K562 (cell line): Measurements from ENCODE around the gene CHST2. TPM values are rescaled to one million over a fixed set of nuclear protein-coding genes. Genes with fewer than 3 reads are reported as not detected.
A peak's percentile ranks its signal among the peaks of the same experiment; 100 is the strongest.
"Not testable (repeated sequence)": the region's sequence is repeated elsewhere in the genome, so short reads cannot be mapped to it uniquely, and the experiment has no call there.

Experiments
- ATAC-seq: fragments of 200-7000 bp; cut with Tn5 transposase; 3 replicates; pipeline ENCODE4 v1.9.1; 2020; ENCODE audit warnings: moderate library complexity
- BruUV-seq: library from RNA; stranded (reverse); fragments of 400-500 nt; replicated peaks from 2 replicates; lab custom pipeline; 2021; lab: Mats Ljungman, UMichigan
- CTCF ChIA-PET: fragments of 300-600 bp; formaldehyde crosslinking; extraction: SDS; loops from one replicate; lab custom pipeline; 2021; ENCODE audit warnings: low intra/inter-chr PET ratio; lab: Yijun Ruan, JAX
- POLR2A ChIA-PET: fragments of 300-600, 350-650 bp; sonication (Branson Sonifier 250); formaldehyde crosslinking; extraction: SDS; loops from one replicate; lab custom pipeline; 2021; ENCODE audit warnings: antibody characterized with exemption, inconsistent platforms; lab: Yijun Ruan, JAX
- DNase-seq, 4 experiments: peaks; one replicate each; pipeline versions ENCODE4 v3.0.0 to v3.0.0-alpha.2; 2011 to 2018; ENCODE audit warnings: low spot score in 3 of 4, mixed read lengths in 3 of 4; ENCODE audit errors: extremely low read depth in 1 of 4
- FAIRE-seq: peaks from 2 replicates; lab custom pipeline; 2011; peaks lifted over from hg19 to GRCh38; lab: Jason Lieb, UNC
- H2AFZ ChIP-seq: 2 replicates; pipeline ENCODE4 v1.6.0; 2011; ENCODE audit warnings: low read depth, low read length, control low read depth, inconsistent platforms
- H3K27ac ChIP-seq: fragments of 200-600 bp; 3 replicates; pipeline ENCODE4 v1.8.0; 2011; ENCODE audit warnings: low read depth, mild to moderate bottlenecking, control low read depth, inconsistent platforms, low read length, moderate library complexity, mixed read lengths; ENCODE audit errors: extremely low read depth
- H3K27me3 ChIP-seq, 2 experiments: fragments of 300-600 bp in 1 of 2; 2 replicates in 1 of 2; 3 replicates in 1 of 2; pipeline versions ENCODE4 v1.6.0 to v1.8.0; 2011; ENCODE audit warnings: inconsistent platforms in 2 of 2, low read length in 2 of 2, mild to moderate bottlenecking in 1 of 2, mixed read lengths in 1 of 2, moderate library complexity in 1 of 2; ENCODE audit not compliant: control insufficient read depth in 2 of 2, insufficient read depth in 2 of 2
- H3K36me3 ChIP-seq: fragments of 300-600 bp; 3 replicates; pipeline ENCODE4 v1.8.0; 2011; ENCODE audit warnings: mild to moderate bottlenecking, low read length, inconsistent platforms; ENCODE audit not compliant: control insufficient read depth, insufficient read depth
- H3K4me1 ChIP-seq, 2 experiments: fragments of 200-600 bp in 1 of 2; replicated peaks in 1 of 2; 2 replicates in 1 of 2; 3 replicates in 1 of 2; pipeline versions ENCODE4 v1.5.1 to v1.8.0; 2011; ENCODE audit warnings: inconsistent platforms in 2 of 2, low read length in 2 of 2, mild to moderate bottlenecking in 1 of 2, mixed read lengths in 1 of 2, moderate library complexity in 1 of 2; ENCODE audit not compliant: control insufficient read depth in 2 of 2, insufficient read depth in 2 of 2
- H3K4me2 ChIP-seq: 2 replicates; pipeline ENCODE4 v1.6.1; 2011; ENCODE audit warnings: low read length, control low read depth, inconsistent platforms, mixed read lengths; ENCODE audit not compliant: insufficient read depth
- H3K4me3 ChIP-seq: fragments of 200-600 bp; sonication (generic), shearing (Covaris generic); 2 replicates; pipeline ENCODE4 v1.5.1; 2016; ENCODE audit warnings: control low read depth, inconsistent platforms
- H3K79me2 ChIP-seq: fragments of 200-600 bp; 3 replicates; pipeline ENCODE4 v1.8.0; 2011; ENCODE audit warnings: low read length, inconsistent platforms; ENCODE audit not compliant: control insufficient read depth, insufficient read depth
- H3K9ac ChIP-seq, 2 experiments: 2 replicates each; pipeline versions ENCODE4 v1.6.0 to v1.6.1; 2011; ENCODE audit warnings: low read depth in 2 of 2, low read length in 2 of 2, control low read depth in 1 of 2, inconsistent platforms in 1 of 2, mild to moderate bottlenecking in 1 of 2, mixed read lengths in 1 of 2; ENCODE audit not compliant: insufficient read depth in 1 of 2
- H3K9me1 ChIP-seq: one replicate; pipeline ENCODE4 v1.6.0; 2011; ENCODE audit warnings: inconsistent platforms, mild to moderate bottlenecking, low read length, moderate library complexity; ENCODE audit not compliant: control insufficient read depth, insufficient read depth
- H3K9me3 ChIP-seq: replicated peaks from 2 replicates; pipeline ENCODE4 v1.5.1; 2011; ENCODE audit warnings: low read depth, low read length, inconsistent platforms; ENCODE audit not compliant: control insufficient read depth, insufficient read depth
- H4K20me1 ChIP-seq: replicated peaks from 2 replicates; pipeline ENCODE4 v1.6.1; 2011; ENCODE audit warnings: low read length, inconsistent platforms, mixed read lengths; ENCODE audit not compliant: control insufficient read depth, insufficient read depth
- CBX3 ChIP-seq, 2 experiments: IDR thresholded peaks; 1 replicate in 1 of 2; 2 replicates in 1 of 2; pipeline ENCODE4 v1.6.1; 2012; ENCODE audit warnings: inconsistent platforms in 2 of 2, low read length in 2 of 2, borderline replicate concordance in 1 of 2, control low read depth in 1 of 2
- CC2D1A ChIP-seq: fragments of 450-650 bp; IDR thresholded peaks from 2 replicates; pipeline ENCODE4 v1.6.1; 2017; ENCODE audit warnings: mild to moderate bottlenecking
- DPF2 ChIP-seq: fragments of 450-650 bp; IDR thresholded peaks from 2 replicates; pipeline ENCODE4 v1.6.1; 2016
- JUN ChIP-seq, 2 experiments: sonication (generic) in 1 of 2; formaldehyde crosslinking in 1 of 2; IDR thresholded peaks; 2 replicates each; pipeline versions ENCODE4 v1.6.1 to v1.8.0; 2012 to 2022; ENCODE audit warnings: borderline replicate concordance in 2 of 2, mild to moderate bottlenecking in 2 of 2, improper control_type of control experiment in 1 of 2, low read depth in 1 of 2, low read length in 1 of 2, missing genetic modification reagents in 1 of 2
- KDM1A ChIP-seq, 2 experiments: fragments of 450-650 bp; IDR thresholded peaks; 2 replicates each; pipeline ENCODE4 v1.6.1; 2016; ENCODE audit warnings: mild to moderate bottlenecking in 2 of 2
- MAFK ChIP-seq: IDR thresholded peaks from 2 replicates; pipeline ENCODE4 v1.6.1; 2011; ENCODE audit warnings: low read length, improper control_type of control experiment
- SMARCE1 ChIP-seq: fragments of 450-650 bp; IDR thresholded peaks from 2 replicates; pipeline ENCODE4 v1.7.1; 2016; ENCODE audit warnings: mild to moderate bottlenecking
- ZHX1 ChIP-seq: fragments of 150-350 bp; conservative IDR thresholded peaks from 2 replicates; pipeline ENCODE4 v1.6.1; 2014; ENCODE audit warnings: low read length
- WGBS: fragments of 100-300 bp; shearing (Covaris generic); methylation state at CpG from one replicate; pipeline ENCODE4 v1.1.6; 2016; ENCODE audit warnings: low coverage, mixed read lengths; ENCODE audit not compliant: insufficient coverage; ENCODE audit errors: missing lambda C conversion rate; 5-methylcytosine and 5-hydroxymethylcytosine counted together
- in situ Hi-C: fragments of 300-500 bp; cut with MboI; formaldehyde crosslinking; loops from 4 replicates; pipeline ENCODE4 v1.15.0; 2018; ENCODE audit warnings: inconsistent platforms, mixed read lengths
- intact Hi-C: fragments of 100-400 bp; cut with micrococcal nuclease; formaldehyde crosslinking; loops from 2 replicates; pipeline ENCODE4 v1.14.2; 2022
- polyA plus RNA-seq, 8 experiments: library from polyadenylated mRNA; depleted of rRNA in 4 of 8; stranded (reverse) in 5 of 8; unstranded in 3 of 8; fragments of >200 nt; fragmentation: Nextera tagmentation in 2 of 8; fragmentation: Illumina TruSeq in 1 of 8; extraction: Ambion mirVana in 2 of 8; extraction: Trizol in 1 of 8; gene quantifications; 2 replicates each; pipeline versions ENCODE4 v1.2.1 to v1.2.3, GENCODE V29; 2011 to 2014; ENCODE audit warnings: inconsistent platforms in 1 of 8, missing spikeins in 1 of 8
- total RNA-seq, 7 experiments: library from RNA; depleted of rRNA in 6 of 7; stranded (reverse); fragments of >200 nt in 6 of 7; fragmentation: Illumina TruSeq in 2 of 7; extraction: Trizol in 2 of 7; gene quantifications; 2 replicates each; pipeline versions ENCODE4 v1.2.1 to v1.2.3, GENCODE V29; 2011 to 2021; ENCODE audit warnings: low replicate concordance in 1 of 7
- TF ChIP-seq, protein P1 (sequence below): fragments of 450-650 bp; IDR thresholded peaks from 2 replicates; pipeline ENCODE4 v1.7.1; 2018; ENCODE audit warnings: mild to moderate bottlenecking, low read depth; ENCODE audit not compliant: partially characterized antibody
- TF ChIP-seq, protein P2 (sequence below): sonication (generic); formaldehyde crosslinking; IDR thresholded peaks from 2 replicates; pipeline ENCODE4 v1.8.1; 2023; ENCODE audit warnings: mild to moderate bottlenecking, missing genetic modification reagents
- TF ChIP-seq, protein P3 (sequence below), 2 experiments: fragments of 250-450 bp in 1 of 2; fragments of 450-650 bp in 1 of 2; sonication (Bioruptor Pico) in 1 of 2; IDR thresholded peaks; 2 replicates each; pipeline versions ENCODE4 v1.6.1 to v1.8.0; 2016 to 2021; ENCODE audit warnings: mild to moderate bottlenecking in 2 of 2, moderate library complexity in 2 of 2, missing compliant biosample characterization in 1 of 2, missing genetic modification characterization in 1 of 2

The CHST2 gene
- total and polyA plus RNA-seq, 9 of the 15 experiments (the other 6 are each of a cell fraction or from before 2014, with no cell fraction given), result 3.4 to 60.3 (median 13.9) TPM

DNA sequence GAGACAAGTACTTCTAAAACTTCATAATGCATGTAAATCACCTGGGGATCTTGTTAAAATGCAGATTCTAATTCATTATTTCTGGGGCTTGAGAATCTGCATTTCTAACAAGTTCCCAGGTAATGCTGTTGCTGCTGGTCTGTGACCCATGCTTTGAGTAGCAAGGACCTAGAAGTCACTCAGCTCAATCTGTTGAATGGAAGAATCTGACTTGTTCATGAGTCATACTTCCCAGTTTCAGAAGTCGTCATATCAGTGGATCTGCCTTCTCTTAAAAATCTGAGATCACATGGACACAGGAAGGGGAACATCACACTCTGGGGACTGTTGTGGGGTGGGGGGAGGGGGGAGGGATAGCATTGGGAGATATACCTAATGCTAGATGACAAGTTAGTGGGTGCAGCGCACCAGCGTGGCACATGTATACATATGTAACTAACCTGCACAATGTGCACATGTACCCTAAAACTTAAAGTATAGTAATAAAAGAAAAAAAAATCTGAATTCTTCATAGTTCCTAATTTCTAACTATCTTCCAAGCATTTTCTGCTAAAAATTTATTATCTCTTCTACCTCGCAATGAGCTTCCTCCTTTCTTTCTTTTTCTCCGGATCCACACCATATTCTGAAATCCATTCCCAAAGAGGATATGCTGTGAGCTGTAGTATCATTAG is 46.2 kb downstream of the CHST2 start (continued):
- peak; percentile 92 for TF ChIP-seq JUN (IDR thresholded peaks at IDR 0.05; ENCODE audit: borderline replicate concordance, low read depth, low read length)
- not testable (repeated sequence) for TF ChIP-seq JUN (CRISPR knock-in tag; IDR thresholded peaks at IDR 0.05; ENCODE audit: borderline replicate concordance)
- TF ChIP-seq DPF2, result peak; percentile 78
- peak; percentile 81; the same call in 1 of the 2 replicates for TF ChIP-seq SMARCE1
- 0 out of 2 replicates have a peak, but pooled peaks have one; percentile 21 for TF ChIP-seq MAFK

DNA sequence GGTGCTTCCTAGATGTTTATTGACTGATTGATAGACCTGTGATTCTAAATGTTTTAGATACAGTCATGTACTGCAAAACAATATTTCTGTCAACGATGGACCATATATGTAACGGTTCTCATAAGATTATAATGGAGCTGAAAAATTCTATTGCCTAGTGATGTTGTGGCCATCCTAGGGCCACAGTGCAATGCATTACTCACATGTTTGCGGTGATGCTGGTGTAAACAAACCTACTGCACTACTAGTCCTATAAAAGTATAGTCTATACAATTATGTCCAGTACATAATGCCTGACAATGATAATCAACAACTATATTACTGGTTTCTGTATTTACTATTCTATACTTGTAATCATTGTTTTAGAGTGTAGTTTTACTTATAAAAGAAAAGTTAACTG is 46.8 kb downstream of the CHST2 start:
- DNase-seq (no peak), ATAC-seq (no peak), FAIRE-seq (no peak)
- H3K9ac ChIP-seq, result no peak overlapping the region
- no peaks in the 10 kb centered on the region for H3K27me3 ChIP-seq
- in situ Hi-C loops, result no loop called here
- intact Hi-C loops, result no loop called here
- CTCF ChIA-PET, result no interaction called here
- no peak overlapping the region for H2AFZ ChIP-seq
- no peak overlapping the region for H3K4me2 ChIP-seq
- H3K79me2 ChIP-seq, result no peaks in the 10 kb centered on the region
- H3K36me3 ChIP-seq, result no peaks in the 10 kb centered on the region
- WGBS, result 84% methylated on average over 3 of the region's 3 CpGs
- H3K9me3 ChIP-seq, result no peaks in the 10 kb centered on the region
- no peak overlapping the region for H3K4me3 ChIP-seq
- POLR2A ChIA-PET, result interaction anchor here (0.6 kb wide), 1 partner anchor 165 kb away, joined by 3 read pairs; the partner anchor contains the start of gene U2SURP
- H4K20me1 ChIP-seq, result no peaks in the 10 kb centered on the region
- BruUV-seq, result no TSS peak
- no peaks in the 10 kb centered on the region for H3K9me1 ChIP-seq
- peaks cover 15 to 53% of the 10 kb centered on the region in 2 experiments; a peak in 4 of 5 replicates for H3K4me1 ChIP-seq
- H3K27ac ChIP-seq, result no peak overlapping the region
- TF ChIP-seq, protein P1, sequence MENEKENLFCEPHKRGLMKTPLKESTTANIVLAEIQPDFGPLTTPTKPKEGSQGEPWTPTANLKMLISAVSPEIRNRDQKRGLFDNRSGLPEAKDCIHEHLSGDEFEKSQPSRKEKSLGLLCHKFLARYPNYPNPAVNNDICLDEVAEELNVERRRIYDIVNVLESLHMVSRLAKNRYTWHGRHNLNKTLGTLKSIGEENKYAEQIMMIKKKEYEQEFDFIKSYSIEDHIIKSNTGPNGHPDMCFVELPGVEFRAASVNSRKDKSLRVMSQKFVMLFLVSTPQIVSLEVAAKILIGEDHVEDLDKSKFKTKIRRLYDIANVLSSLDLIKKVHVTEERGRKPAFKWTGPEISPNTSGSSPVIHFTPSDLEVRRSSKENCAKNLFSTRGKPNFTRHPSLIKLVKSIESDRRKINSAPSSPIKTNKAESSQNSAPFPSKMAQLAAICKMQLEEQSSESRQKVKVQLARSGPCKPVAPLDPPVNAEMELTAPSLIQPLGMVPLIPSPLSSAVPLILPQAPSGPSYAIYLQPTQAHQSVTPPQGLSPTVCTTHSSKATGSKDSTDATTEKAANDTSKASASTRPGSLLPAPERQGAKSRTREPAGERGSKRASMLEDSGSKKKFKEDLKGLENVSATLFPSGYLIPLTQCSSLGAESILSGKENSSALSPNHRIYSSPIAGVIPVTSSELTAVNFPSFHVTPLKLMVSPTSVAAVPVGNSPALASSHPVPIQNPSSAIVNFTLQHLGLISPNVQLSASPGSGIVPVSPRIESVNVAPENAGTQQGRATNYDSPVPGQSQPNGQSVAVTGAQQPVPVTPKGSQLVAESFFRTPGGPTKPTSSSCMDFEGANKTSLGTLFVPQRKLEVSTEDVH, result no peak
- TF ChIP-seq, protein P2, sequence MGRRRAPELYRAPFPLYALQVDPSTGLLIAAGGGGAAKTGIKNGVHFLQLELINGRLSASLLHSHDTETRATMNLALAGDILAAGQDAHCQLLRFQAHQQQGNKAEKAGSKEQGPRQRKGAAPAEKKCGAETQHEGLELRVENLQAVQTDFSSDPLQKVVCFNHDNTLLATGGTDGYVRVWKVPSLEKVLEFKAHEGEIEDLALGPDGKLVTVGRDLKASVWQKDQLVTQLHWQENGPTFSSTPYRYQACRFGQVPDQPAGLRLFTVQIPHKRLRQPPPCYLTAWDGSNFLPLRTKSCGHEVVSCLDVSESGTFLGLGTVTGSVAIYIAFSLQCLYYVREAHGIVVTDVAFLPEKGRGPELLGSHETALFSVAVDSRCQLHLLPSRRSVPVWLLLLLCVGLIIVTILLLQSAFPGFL, result no peak
- TF ChIP-seq CBX3 (IDR thresholded peaks at IDR 0.05; ENCODE audit: borderline replicate concordance in 1 of 2, low read length in 2 of 2), result no peak
- TF ChIP-seq KDM1A (IDR thresholded peaks at IDR 0.05), result no peak
- TF ChIP-seq, protein P3, sequence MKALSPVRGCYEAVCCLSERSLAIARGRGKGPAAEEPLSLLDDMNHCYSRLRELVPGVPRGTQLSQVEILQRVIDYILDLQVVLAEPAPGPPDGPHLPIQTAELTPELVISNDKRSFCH (CRISPR knock-in tag; IDR thresholded peaks at IDR 0.05), result no peak
- TF ChIP-seq, protein P3 (tag; IDR thresholded peaks at IDR 0.05), result no peak
- no peak for TF ChIP-seq CC2D1A
- TF ChIP-seq ZHX1, result no peak
